ENCODE measurements around the gene AKAP1. TPM values are rescaled to one million over a fixed set of nuclear protein-coding genes. Genes with fewer than 3 reads are reported as not detected.
"Not testable (repeated sequence)": the region's sequence is repeated elsewhere in the genome, so short reads cannot be mapped to it uniquely, and the experiment has no call there.

The AKAP1 gene
- total RNA-seq, 4 donors from 2014 or later, result 82.7 to 110 (median 104) TPM

- 85% methylated on average over 3 of the region's 6 CpGs for WGBS
- Histone ChIP-seq H3K9me3 (no peaks in the 10 kb centered on the region), H3K36me3 (no peaks in the 10 kb centered on the region), H3K27me3 (no peaks in the 10 kb centered on the region), H3K27ac (replicated peaks in 1 of 4) (peak overlapping the region; percentile 64 to 98 (median 95)), H3K4me3 (no peak overlapping the region), H3K4me1 (peaks cover 72 to 98% (median 92%) of the 10 kb centered on the region in 4 donors)
- intact Hi-C loops (cut with DNase I), result no loop called here
- TF ChIP-seq CTCF (IDR thresholded peaks at IDR 0.05) (no peak), EP300 (IDR thresholded peaks at IDR 0.05) (no peak)
- no peak for DNase-seq (ENCODE audit: extremely low spot score)
Observed at GRCh38 chr17:57096472-57097202, 11.6 kb downstream of the AKAP1 start.

GRCh38 chr17:57097832-57098421 lies 12.9 kb downstream of the AKAP1 start:
- no peak for DNase-seq (ENCODE audit: extremely low spot score)
- H3K9me3 ChIP-seq, result no peaks in the 10 kb centered on the region
- H3K36me3 ChIP-seq, result no peaks in the 10 kb centered on the region
- H3K4me3 ChIP-seq, result no peak overlapping the region
- no peaks in the 10 kb centered on the region for H3K27me3 ChIP-seq
- H3K4me1 ChIP-seq, result peaks cover 71 to 96% (median 88%) of the 10 kb centered on the region in 4 donors
- intact Hi-C loops (cut with DNase I), result no loop called here
- no peak for TF ChIP-seq POLR2A (IDR thresholded peaks at IDR 0.05; ENCODE audit: low read depth)
- TF ChIP-seq POLR2AphosphoS5 (IDR thresholded peaks at IDR 0.05), result peak; percentile 40 to 69
- H3K27ac ChIP-seq (replicated peaks in 1 of 4), result peak overlapping the region; percentile 56 to 98 (median 95)
- WGBS, result 13% methylated on average over 2 of the region's 2 CpGs

- peak overlapping the region; percentile 56 to 98 (median 95) for H3K27ac ChIP-seq (replicated peaks in 1 of 4)
- no peaks in the 10 kb centered on the region for H3K9me3 ChIP-seq
- peaks cover 66 to 96% (median 89%) of the 10 kb centered on the region in 4 donors for H3K4me1 ChIP-seq
- no peaks in the 10 kb centered on the region for H3K36me3 ChIP-seq
- no peak overlapping the region for H3K4me3 ChIP-seq
- no peak for DNase-seq (ENCODE audit: extremely low spot score)
- intact Hi-C loops (cut with DNase I), result no loop called here
- no peaks in the 10 kb centered on the region for H3K27me3 ChIP-seq
- TF ChIP-seq POLR2AphosphoS5 (IDR thresholded peaks at IDR 0.05) (no peak), POLR2A (IDR thresholded peaks at IDR 0.05; ENCODE audit: low read depth) (no peak), CTCF (IDR thresholded peaks at IDR 0.05) (no peak), EP300 (IDR thresholded peaks at IDR 0.05) (no peak)
- WGBS, result 91% methylated on average over 3 of the region's 3 CpGs
Observed at GRCh38 chr17:57099165-57099564, 14.1 kb downstream of the AKAP1 start.

GRCh38 chr17:57102122-57102521 lies 17.1 kb downstream of the AKAP1 start:
- WGBS, result 79% methylated on average over 4 of the region's 4 CpGs

GRCh38 chr17:57102660-57103059 lies 17.6 kb downstream of the AKAP1 start:
- WGBS, result 95% methylated on average over 12 of the region's 12 CpGs
- peak overlapping the region in 2 of 4 donors; percentile 2 to 97 for H3K27ac ChIP-seq (replicated peaks in 1 of 4)
- intact Hi-C loops (cut with DNase I), result not testable (repeated sequence)

More at GRCh38 chr17:57102122-57102521, 17.1 kb downstream of the AKAP1 start:
- H3K27me3 ChIP-seq, result no peaks in the 10 kb centered on the region
- no peaks in the 10 kb centered on the region for H3K9me3 ChIP-seq
- intact Hi-C loops (cut with DNase I), result no loop called here
- no peak for TF ChIP-seq POLR2AphosphoS5 (IDR thresholded peaks at IDR 0.05)
- no peak for TF ChIP-seq CTCF (IDR thresholded peaks at IDR 0.05)
- TF ChIP-seq EP300 (IDR thresholded peaks at IDR 0.05), result no peak
- TF ChIP-seq POLR2A (IDR thresholded peaks at IDR 0.05; ENCODE audit: low read depth), result no peak
- DNase-seq (ENCODE audit: extremely low spot score), result no peak
- peaks cover 58 to 89% (median 83%) of the 10 kb centered on the region in 4 donors for H3K4me1 ChIP-seq
- peak overlapping the region in 2 of 4 donors; percentile 2 to 97 for H3K27ac ChIP-seq (replicated peaks in 1 of 4)
- H3K4me3 ChIP-seq, result no peak overlapping the region
- H3K36me3 ChIP-seq, result peaks cover 0 to 19% (median 8%) of the 10 kb centered on the region in 4 donors

More at GRCh38 chr17:57102660-57103059, 17.6 kb downstream of the AKAP1 start:
- not testable (repeated sequence) for H3K27me3 ChIP-seq; H3K4me3 ChIP-seq; DNase-seq (ENCODE audit: extremely low spot score); H3K9me3 ChIP-seq
- Histone ChIP-seq H3K36me3 (peaks cover 0 to 21% (median 10%) of the 10 kb centered on the region in 4 donors), H3K4me1 (peaks cover 58 to 89% (median 83%) of the 10 kb centered on the region in 4 donors)

Measured in esophagus muscularis mucosa (tissue), 4 donors.